ENCODE results near the gene NUDT17. TPM values are rescaled to one million over a fixed set of nuclear protein-coding genes. Genes with fewer than 3 reads are reported as not detected.
A peak's percentile ranks its signal among the peaks of the same experiment; 100 is the strongest.

The NUDT17 gene
- total RNA-seq, 2 experiments from 2014 or later: 3.7 to 4.0 TPM

DNA sequence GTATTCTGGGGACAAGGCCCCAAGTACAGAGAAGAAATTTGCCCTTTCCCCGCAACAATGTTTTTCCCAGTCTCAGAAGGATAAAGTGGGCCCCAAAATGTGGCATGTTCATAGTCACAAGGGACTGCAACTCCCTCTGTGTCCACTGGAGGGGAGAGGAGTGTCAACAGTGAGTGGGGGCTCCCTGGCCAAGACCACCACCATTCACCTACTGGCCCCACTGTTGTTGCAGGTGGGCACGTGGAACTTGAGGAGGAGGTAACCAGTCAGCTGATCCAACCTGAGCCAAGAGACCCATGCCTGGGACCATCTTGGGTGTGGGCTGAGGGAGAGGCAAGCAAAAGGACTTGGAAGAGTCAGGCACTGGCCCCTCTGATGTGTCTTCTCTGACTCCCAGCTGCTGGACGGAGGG is 777 bp downstream of the NUDT17 start:
- H3K4me3 Mint-ChIP-seq: no peak overlapping the region
- intact Hi-C loops (cut with DNase I, micrococcal nuclease): loop anchor here in 1 of 2 experiments (5.0 kb wide), 2 partner anchors 46 to 66 kb away; partner anchors contain the start of gene ITGA10
- peaks cover 7% of the 10 kb centered on the region for H3K4me1 Mint-ChIP-seq
- ChIA-PET CTCF (interaction anchor here (0.6 to 7.2 kb wide), 31 partner anchors 10 to 193 kb away, joined by 3 to 168 read pairs (median 6); partner anchors contain the start of genes ANKRD34A, ANKRD35, ITGA10 and PIAS3), POLR2A (interaction anchor here (1.1 to 4.5 kb wide), 2 partner anchors 13 to 172 kb away, joined by 3 to 21 read pairs; partner anchors contain the start of gene PIAS3)
- ATAC-seq: peak; percentile 58
- peak; percentile 56 for DNase-seq
- no peaks in the 10 kb centered on the region for H3K9me3 Mint-ChIP-seq (ENCODE audit: low read depth)
- no peak overlapping the region for H3K27ac Mint-ChIP-seq
- peaks cover 20% of the 10 kb centered on the region for H3K36me3 Mint-ChIP-seq (ENCODE audit: low read depth)
- no peaks in the 10 kb centered on the region for H3K27me3 Mint-ChIP-seq

GRCh38 chr1:145847827-145848226 is 2.4 kb downstream of the NUDT17 start:
- intact Hi-C loops (cut with DNase I, micrococcal nuclease): loop anchor here in 1 of 2 experiments (5.0 kb wide), 2 partner anchors 44 to 64 kb away; partner anchors contain the start of gene ITGA10
- Mint-ChIP-seq H3K4me3 (no peak overlapping the region), H3K27me3 (no peaks in the 10 kb centered on the region), H3K27ac (peak overlapping the region; percentile 30), H3K4me1 (peaks cover 7% of the 10 kb centered on the region), H3K9me3 (ENCODE audit: low read depth) (no peaks in the 10 kb centered on the region), H3K36me3 (ENCODE audit: low read depth) (peaks cover 15% of the 10 kb centered on the region)
- DNase-seq (peak; percentile 22), ATAC-seq (no peak)
- ChIA-PET POLR2A (interaction anchor here (4.5 kb wide), 1 partner anchor 11 kb away, joined by 21 read pairs; the partner anchor contains the start of gene PIAS3), CTCF (interaction anchor here (0.5 to 7.2 kb wide), 13 partner anchors 11 to 173 kb away, joined by 3 to 168 read pairs (median 4); partner anchors contain the start of genes PIAS3, POLR3C and RNF115)

GRCh38 chr1:145849356-145850160 is 4.1 kb downstream of the NUDT17 start:
- intact Hi-C loops (cut with DNase I, micrococcal nuclease): loop anchor here in 1 of 2 experiments (5.0 kb wide), 2 partner anchors 43 to 63 kb away; partner anchors contain the start of gene ITGA10
- ChIA-PET POLR2A (no interaction called here), CTCF (interaction anchor here (0.8 to 7.2 kb wide), 9 partner anchors 10 to 159 kb away, joined by 3 to 168 read pairs (median 5); partner anchors contain the start of genes PIAS3, POLR3C and RNF115)
- Mint-ChIP-seq H3K4me3 (no peak overlapping the region), H3K9me3 (ENCODE audit: low read depth) (no peaks in the 10 kb centered on the region), H3K4me1 (peaks cover 7% of the 10 kb centered on the region), H3K27ac (no peak overlapping the region), H3K27me3 (no peaks in the 10 kb centered on the region), H3K36me3 (ENCODE audit: low read depth) (peaks cover 15% of the 10 kb centered on the region)
- ATAC-seq (no peak), DNase-seq (peak; percentile 23)

- CTCF ChIA-PET: interaction anchor here (0.6 to 11.5 kb wide), 3 partner anchors 9 to 158 kb away, joined by 4 to 168 read pairs (median 4); partner anchors contain the start of gene NUDT17
- intact Hi-C loops (cut with DNase I, micrococcal nuclease): no loop called here
- peaks cover 12% of the 10 kb centered on the region for H3K4me1 Mint-ChIP-seq
- H3K36me3 Mint-ChIP-seq (ENCODE audit: low read depth): peaks cover 13% of the 10 kb centered on the region
- ATAC-seq (no peak), DNase-seq (no peak)
- no peaks in the 10 kb centered on the region for H3K9me3 Mint-ChIP-seq (ENCODE audit: low read depth)
- no peaks in the 10 kb centered on the region for H3K27me3 Mint-ChIP-seq
- no peak overlapping the region for H3K27ac Mint-ChIP-seq
- no peak overlapping the region for H3K4me3 Mint-ChIP-seq
- POLR2A ChIA-PET: no interaction called here
These were observed 10.1 kb downstream of the NUDT17 start for GRCh38 chr1:145855426-145855948.

DNA sequence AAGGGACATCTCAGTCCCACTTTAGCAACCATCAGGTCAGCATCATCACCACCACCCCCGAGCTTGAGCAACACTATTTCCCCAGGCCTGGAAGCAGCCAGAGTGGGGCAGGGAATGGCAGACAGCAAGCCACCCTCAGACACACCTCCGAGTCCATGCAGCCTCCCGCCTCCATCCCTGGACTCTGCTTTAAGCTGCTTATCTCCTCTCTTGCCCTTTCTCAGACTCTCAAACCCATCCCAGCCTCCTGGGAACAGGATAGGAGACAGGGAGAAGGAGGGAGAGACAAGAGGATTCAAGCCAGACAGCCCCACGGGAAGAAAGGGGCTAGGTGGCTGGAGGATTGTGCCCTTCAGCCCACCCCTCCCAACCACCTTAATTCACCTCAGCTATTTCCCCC is 11.7 kb downstream of the NUDT17 start:
- H3K27ac Mint-ChIP-seq: no peak overlapping the region
- no peak for ATAC-seq
- H3K4me1 Mint-ChIP-seq: peaks cover 12% of the 10 kb centered on the region
- no peaks in the 10 kb centered on the region for H3K9me3 Mint-ChIP-seq (ENCODE audit: low read depth)
- H3K4me3 Mint-ChIP-seq: no peak overlapping the region
- ChIA-PET CTCF (interaction anchor here (1.0 to 11.5 kb wide), 3 partner anchors 11 to 31 kb away, joined by 3 to 168 read pairs (median 4); partner anchors contain the start of genes ANKRD35 and NUDT17), POLR2A (interaction anchor here (0.6 to 0.9 kb wide), 2 partner anchors 122 to 260 kb away, joined by 3 to 7 read pairs; no protein-coding TSS in a partner anchor)
- no peak for DNase-seq
- peaks cover 6% of the 10 kb centered on the region for H3K36me3 Mint-ChIP-seq (ENCODE audit: low read depth)
- H3K27me3 Mint-ChIP-seq: no peaks in the 10 kb centered on the region
- intact Hi-C loops (cut with DNase I, micrococcal nuclease): no loop called here

- Mint-ChIP-seq H3K27ac (peak overlapping the region; percentile 61), H3K9me3 (ENCODE audit: low read depth) (no peaks in the 10 kb centered on the region), H3K4me1 (peaks cover 12% of the 10 kb centered on the region), H3K36me3 (ENCODE audit: low read depth) (peaks cover 6% of the 10 kb centered on the region), H3K27me3 (no peaks in the 10 kb centered on the region), H3K4me3 (peak overlapping the region; percentile 90)
- intact Hi-C loops (cut with DNase I, micrococcal nuclease): loop anchor here (1.0 to 2.0 kb wide), 4 partner anchors 14 to 98 kb away; partner anchors contain the start of gene RBM8A (in 2 of the 2)
- CTCF ChIA-PET: interaction anchor here (1.0 to 11.5 kb wide), 16 partner anchors 11 to 181 kb away, joined by 3 to 168 read pairs (median 4); partner anchors contain the start of genes ANKRD34A, NUDT17, POLR3GL and TXNIP
- peak; percentile 19 for ATAC-seq
- DNase-seq: peak; percentile 69
- POLR2A ChIA-PET: interaction anchor here (0.6 to 2.1 kb wide), 13 partner anchors 12 to 194 kb away, joined by 3 to 21 read pairs (median 6); partner anchors contain the start of genes ANKRD34A, ANKRD35, NUDT17 and PEX11B
These were observed 12.9 kb downstream of the NUDT17 start for GRCh38 chr1:145858238-145858900.

GRCh38 chr1:145858901-145859490 is 13.6 kb downstream of the NUDT17 start, which contains the start of gene PIAS3:
Gene PIAS3 (minus strand): TSS chr1:145859081. CDS start chr1:145858990, 91 bp downstream.
- Mint-ChIP-seq H3K9me3 (ENCODE audit: low read depth) (no peaks in the 10 kb centered on the region), H3K27ac (peak within 1 kb of the TSS; percentile 79), H3K27me3 (no peaks in the 10 kb centered on the region), H3K36me3 (ENCODE audit: low read depth) (peaks cover 6% of the 10 kb centered on the region), H3K4me3 (peak within 1 kb of the TSS; percentile 90), H3K4me1 (peaks cover 12% of the 10 kb centered on the region)
- ChIA-PET POLR2A (interaction anchor here (0.6 to 2.1 kb wide), 18 partner anchors 13 to 193 kb away, joined by 3 to 21 read pairs (median 4); partner anchors contain the start of genes ANKRD34A, ANKRD35, NUDT17 and PEX11B), CTCF (interaction anchor here (0.6 to 11.5 kb wide), 24 partner anchors 9 to 180 kb away, joined by 3 to 168 read pairs (median 4); partner anchors contain the start of genes ANKRD34A, ANKRD35, LIX1L and NUDT17)
- intact Hi-C loops (cut with DNase I, micrococcal nuclease): loop anchor here (1.0 to 2.0 kb wide), 11 partner anchors 13 to 176 kb away; partner anchors contain the start of genes ANKRD34A (in 2 of the 2), ANKRD35 (in 2 of the 2), PEX11B (in 2 of the 2) and POLR3GL (in 2 of the 2)
- peak; percentile 93 for DNase-seq
- ATAC-seq: peak; percentile 86

DNA sequence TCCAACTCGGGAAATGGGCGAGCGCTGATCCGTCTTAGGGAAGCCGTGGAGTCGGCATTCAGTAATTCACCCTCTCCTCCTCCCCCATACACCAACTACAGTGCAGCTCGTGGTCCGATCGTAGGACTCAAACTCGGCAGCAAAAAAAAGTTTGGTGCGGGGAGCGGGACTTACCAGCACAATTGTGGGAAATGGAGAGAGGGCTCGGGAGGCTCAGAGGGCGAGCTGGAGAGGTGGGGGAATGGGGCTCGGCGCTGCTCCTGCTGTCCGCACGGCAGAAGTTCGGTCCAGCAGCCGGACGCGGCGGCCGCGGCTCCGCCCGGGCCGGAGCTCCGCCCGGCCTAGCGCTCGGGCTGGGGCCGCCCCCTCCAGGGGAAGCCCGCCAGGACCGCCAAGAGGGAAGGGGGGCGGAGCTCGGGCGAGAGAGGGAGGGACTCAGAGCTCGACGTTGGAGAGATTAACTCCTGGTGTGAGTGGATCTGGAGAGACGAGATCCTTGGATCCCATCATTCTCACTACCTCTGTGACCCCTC is 14.1 kb downstream of the NUDT17 start:
- no peaks in the 10 kb centered on the region for H3K9me3 Mint-ChIP-seq (ENCODE audit: low read depth)
- peak overlapping the region; percentile 79 for H3K27ac Mint-ChIP-seq
- intact Hi-C loops (cut with DNase I, micrococcal nuclease): loop anchor here (1.0 to 2.0 kb wide), 11 partner anchors 13 to 176 kb away; partner anchors contain the start of genes ANKRD34A (in 2 of the 2), ANKRD35 (in 2 of the 2), PEX11B (in 2 of the 2) and POLR3GL (in 2 of the 2)
- H3K27me3 Mint-ChIP-seq: no peaks in the 10 kb centered on the region
- ChIA-PET POLR2A (interaction anchor here (0.6 to 2.1 kb wide), 17 partner anchors 12 to 192 kb away, joined by 3 to 21 read pairs (median 4); partner anchors contain the start of genes ANKRD34A, ANKRD35, NUDT17 and PEX11B), CTCF (interaction anchor here (0.6 to 11.5 kb wide), 23 partner anchors 9 to 178 kb away, joined by 3 to 168 read pairs (median 4); partner anchors contain the start of genes LIX1L, NUDT17, RBM8A and TXNIP)
- DNase-seq (peak; percentile 90), ATAC-seq (peak; percentile 82)
- H3K4me3 Mint-ChIP-seq: peak overlapping the region; percentile 90
- H3K4me1 Mint-ChIP-seq: peaks cover 12% of the 10 kb centered on the region
- H3K36me3 Mint-ChIP-seq (ENCODE audit: low read depth): peaks cover 6% of the 10 kb centered on the region

- POLR2A ChIA-PET: no interaction called here
- no peak for ATAC-seq
- intact Hi-C loops (cut with DNase I, micrococcal nuclease): loop anchor here in 1 of 2 experiments (2.0 kb wide), 1 partner anchor 15 kb away; no protein-coding TSS in a partner anchor
These were observed 18.0 kb downstream of the NUDT17 start for GRCh38 chr1:145863282-145864018.

More at GRCh38 chr1:145863282-145864018, 18.0 kb downstream of the NUDT17 start:
- CTCF ChIA-PET: interaction anchor here (0.7 to 11.5 kb wide), 3 partner anchors 9 to 23 kb away, joined by 3 to 168 read pairs (median 4); partner anchors contain the start of gene NUDT17
- Mint-ChIP-seq H3K4me1 (peaks cover 4% of the 10 kb centered on the region), H3K4me3 (no peak overlapping the region), H3K27me3 (no peaks in the 10 kb centered on the region), H3K9me3 (ENCODE audit: low read depth) (no peaks in the 10 kb centered on the region), H3K36me3 (ENCODE audit: low read depth) (no peaks in the 10 kb centered on the region), H3K27ac (no peak overlapping the region)
- DNase-seq: no peak
